ENCODE data around the gene AFP. TPM values are rescaled to one million over a fixed set of nuclear protein-coding genes. Genes with fewer than 3 reads are reported as not detected.

AFP gene
- total and polyA plus RNA-seq, 2 of the 13 experiments (the other 11 are each of a cell fraction or from before 2014, with no cell fraction given), result 9,434 to 13,105 TPM

- TF ChIP-seq ZNF281 (CRISPR knock-in tag; IDR thresholded peaks at IDR 0.05; ENCODE audit: borderline replicate concordance) (no peak; the same call in 1 of the 2 replicates), HNRNPL (IDR thresholded peaks at IDR 0.05; ENCODE audit: low read depth, low read length) (no peak), ZNF292 (CRISPR knock-in tag; IDR thresholded peaks at IDR 0.05; ENCODE audit: borderline replicate concordance, low read depth) (no peak), ZSCAN20 (CRISPR knock-in tag; IDR thresholded peaks at IDR 0.05; ENCODE audit: borderline replicate concordance) (no peak), ZBTB33 (CRISPR knock-in tag; IDR thresholded peaks at IDR 0.05) (no peak), JARID2 (CRISPR knock-in tag; IDR thresholded peaks at IDR 0.05; ENCODE audit: insufficient replicate concordance) (no peak), NR0B2 (CRISPR knock-in tag; IDR thresholded peaks at IDR 0.05) (no peak), IRX3 (CRISPR knock-in tag; IDR thresholded peaks at IDR 0.05; ENCODE audit: borderline replicate concordance, low read depth) (no peak), E2F1 (CRISPR knock-in tag; IDR thresholded peaks at IDR 0.05) (no peak), HOXA7 (CRISPR knock-in tag; IDR thresholded peaks at IDR 0.05) (no peak), ZBTB20 (CRISPR knock-in tag; IDR thresholded peaks at IDR 0.05; ENCODE audit: borderline replicate concordance, low read depth) (peak; percentile 100), SMARCE1 (IDR thresholded peaks at IDR 0.05; ENCODE audit: borderline replicate concordance) (peak; percentile 88; the same call in 1 of the 2 replicates), ZNF770 (CRISPR knock-in tag; IDR thresholded peaks at IDR 0.05) (no peak), ZNF331 (CRISPR knock-in tag; IDR thresholded peaks at IDR 0.05) (peak; percentile 13; the same call in 1 of the 2 replicates), ZBTB26 (CRISPR knock-in tag; IDR thresholded peaks at IDR 0.05; ENCODE audit: borderline replicate concordance) (no peak), SP2 (CRISPR knock-in tag; IDR thresholded peaks at IDR 0.05) (no peak), ZNF367 (CRISPR knock-in tag; IDR thresholded peaks at IDR 0.05; ENCODE audit: borderline replicate concordance) (no peak), NCOR1 (IDR thresholded peaks at IDR 0.05; ENCODE audit: borderline replicate concordance, low read length) (peak; percentile 100)
Measured at GRCh38 chr4:73432169-73433000, 3.6 kb upstream of the AFP start (continued).
